Hepatocyte (in vitro differentiated cells): ENCODE results near the gene SGCD. TPM values are rescaled to one million over a fixed set of nuclear protein-coding genes. Genes with fewer than 3 reads are reported as not detected.

ENCODE experiments used
- DNase-seq: peaks from one replicate; pipeline ENCODE4 v3.0.0-alpha.2; 2016; ENCODE audit warnings: low spot score
- H2AFZ ChIP-seq: fragments of 200-600 bp; sonication (generic); 2 replicates; pipeline ENCODE4 v1.6.0; 2016; ENCODE audit warnings: antibody characterized with exemption, mild to moderate bottlenecking
- H3K27ac ChIP-seq: fragments of 200-600 bp; sonication (generic); 2 replicates; pipeline ENCODE4 v1.5.1; 2016; ENCODE audit warnings: mild to moderate bottlenecking
- H3K27me3 ChIP-seq: fragments of 200-600 bp; sonication (generic); 2 replicates; pipeline ENCODE4 v1.6.1; 2016
- H3K36me3 ChIP-seq: fragments of 200-600 bp; sonication (generic); replicated peaks from 2 replicates; pipeline ENCODE4 v1.5.1; 2016; ENCODE audit warnings: low read depth; ENCODE audit not compliant: insufficient read depth
- H3K4me1 ChIP-seq: fragments of 200-600 bp; sonication (generic); 2 replicates; pipeline ENCODE4 v1.5.1; 2016; ENCODE audit warnings: mild to moderate bottlenecking, moderate library complexity; ENCODE audit not compliant: insufficient read depth
- H3K4me2 ChIP-seq: fragments of 200-600 bp; sonication (generic); 2 replicates; pipeline ENCODE4 v1.6.0; 2016
- H3K4me3 ChIP-seq: fragments of 200-600 bp; sonication (generic); 2 replicates; pipeline ENCODE4 v1.5.1; 2016; ENCODE audit warnings: mild to moderate bottlenecking
- H3K79me2 ChIP-seq: fragments of 200-600 bp; sonication (generic); 2 replicates; pipeline ENCODE4 v1.6.0; 2017; ENCODE audit warnings: mild to moderate bottlenecking
- H3K9me2 ChIP-seq: fragments of 200-600 bp; sonication (generic); replicated peaks from 2 replicates; pipeline ENCODE4 v1.6.0; 2017; ENCODE audit warnings: mild to moderate bottlenecking; ENCODE audit not compliant: insufficient read depth
- H3K9me3 ChIP-seq: fragments of 200-600 bp; sonication (generic); 2 replicates; pipeline ENCODE4 v1.5.1; 2016; ENCODE audit warnings: low read depth, mild to moderate bottlenecking
- H4K20me1 ChIP-seq: fragments of 200-600 bp; sonication (generic); 2 replicates; pipeline ENCODE4 v1.6.0; 2016; ENCODE audit warnings: mild to moderate bottlenecking; ENCODE audit not compliant: insufficient read depth, poor library complexity, severe bottlenecking
- EZH2 ChIP-seq: fragments of 200-600 bp; sonication (generic); IDR thresholded peaks from 2 replicates; pipeline ENCODE4 v1.6.1; 2016; ENCODE audit warnings: antibody characterized with exemption, mild to moderate bottlenecking, borderline replicate concordance
- EZH2phosphoT487 ChIP-seq: fragments of 200-600 bp; sonication (generic); IDR thresholded peaks from one replicate; pipeline ENCODE4 v1.6.1; 2018; ENCODE audit warnings: antibody characterized with exemption, mild to moderate bottlenecking, low read depth, moderate library complexity; ENCODE audit not compliant: unreplicated experiment, severe bottlenecking
- WGBS: methylation state at CpG from one replicate; pipeline ENCODE4 v1.1.6; 2016; ENCODE audit warnings: low lambda C conversion rate; ENCODE audit errors: missing lambda C conversion rate; 5-methylcytosine and 5-hydroxymethylcytosine counted together
- polyA plus RNA-seq: library from polyadenylated mRNA; unstranded; fragments of >200 nt; fragmentation: Nextera tagmentation; extraction: Ambion mirVana; gene quantifications from 2 replicates; pipeline ENCODE4 v1.2.1, GENCODE V29; 2016
- total RNA-seq: library from RNA; depleted of rRNA; stranded (reverse); fragments of >200 nt; gene quantifications from 2 replicates; pipeline ENCODE4 v1.2.3, GENCODE V29; 2014
- TF ChIP-seq, protein P1 (sequence below): fragments of 200-600 bp; sonication (generic); IDR thresholded peaks from 2 replicates; pipeline ENCODE4 v1.5.1; 2016; ENCODE audit warnings: antibody characterized with exemption, mild to moderate bottlenecking; ENCODE audit not compliant: poor library complexity

The SGCD gene
- total and polyA plus RNA-seq, 2 experiments from 2014 or later: 3.8 to 8.8 TPM

DNA sequence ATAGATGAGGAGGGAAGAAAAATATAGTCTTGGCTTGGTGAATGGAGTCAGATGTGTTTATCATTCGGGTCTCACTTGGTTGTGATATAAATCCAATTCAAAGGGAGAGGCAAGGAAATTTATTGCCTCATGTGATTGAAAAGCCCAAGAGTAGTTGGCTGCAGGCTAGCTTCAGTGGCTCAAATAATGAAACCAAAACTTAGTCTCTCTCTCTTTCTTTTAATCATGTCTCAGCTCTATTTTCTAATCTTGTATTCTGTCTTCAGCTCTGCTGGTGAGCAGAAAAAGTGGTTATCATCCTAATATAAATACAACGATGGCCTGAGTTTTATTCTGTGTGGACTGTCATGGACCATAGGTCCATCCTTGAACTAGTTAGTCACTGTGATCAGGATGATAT lies 288.9 kb downstream of the SGCD start:
- no peak overlapping the region for H3K27ac ChIP-seq
- no peak overlapping the region for H3K4me2 ChIP-seq
- no peaks in the 10 kb centered on the region for H3K27me3 ChIP-seq
- no peak for DNase-seq
- peaks cover 8% of the 10 kb centered on the region for H3K9me3 ChIP-seq
- H3K4me3 ChIP-seq: no peak overlapping the region
- 85% methylated on average over 2 of the region's 2 CpGs for WGBS
- TF ChIP-seq, protein P1, sequence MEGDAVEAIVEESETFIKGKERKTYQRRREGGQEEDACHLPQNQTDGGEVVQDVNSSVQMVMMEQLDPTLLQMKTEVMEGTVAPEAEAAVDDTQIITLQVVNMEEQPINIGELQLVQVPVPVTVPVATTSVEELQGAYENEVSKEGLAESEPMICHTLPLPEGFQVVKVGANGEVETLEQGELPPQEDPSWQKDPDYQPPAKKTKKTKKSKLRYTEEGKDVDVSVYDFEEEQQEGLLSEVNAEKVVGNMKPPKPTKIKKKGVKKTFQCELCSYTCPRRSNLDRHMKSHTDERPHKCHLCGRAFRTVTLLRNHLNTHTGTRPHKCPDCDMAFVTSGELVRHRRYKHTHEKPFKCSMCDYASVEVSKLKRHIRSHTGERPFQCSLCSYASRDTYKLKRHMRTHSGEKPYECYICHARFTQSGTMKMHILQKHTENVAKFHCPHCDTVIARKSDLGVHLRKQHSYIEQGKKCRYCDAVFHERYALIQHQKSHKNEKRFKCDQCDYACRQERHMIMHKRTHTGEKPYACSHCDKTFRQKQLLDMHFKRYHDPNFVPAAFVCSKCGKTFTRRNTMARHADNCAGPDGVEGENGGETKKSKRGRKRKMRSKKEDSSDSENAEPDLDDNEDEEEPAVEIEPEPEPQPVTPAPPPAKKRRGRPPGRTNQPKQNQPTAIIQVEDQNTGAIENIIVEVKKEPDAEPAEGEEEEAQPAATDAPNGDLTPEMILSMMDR: no peak
- TF ChIP-seq EZH2 (no peak), EZH2phosphoT487 (no peak)
- no peaks in the 10 kb centered on the region for H3K4me1 ChIP-seq
- no peaks in the 10 kb centered on the region for H3K9me2 ChIP-seq
- H4K20me1 ChIP-seq: no peaks in the 10 kb centered on the region
- no peak overlapping the region for H2AFZ ChIP-seq
- H3K79me2 ChIP-seq: no peaks in the 10 kb centered on the region
- no peaks in the 10 kb centered on the region for H3K36me3 ChIP-seq

DNA sequence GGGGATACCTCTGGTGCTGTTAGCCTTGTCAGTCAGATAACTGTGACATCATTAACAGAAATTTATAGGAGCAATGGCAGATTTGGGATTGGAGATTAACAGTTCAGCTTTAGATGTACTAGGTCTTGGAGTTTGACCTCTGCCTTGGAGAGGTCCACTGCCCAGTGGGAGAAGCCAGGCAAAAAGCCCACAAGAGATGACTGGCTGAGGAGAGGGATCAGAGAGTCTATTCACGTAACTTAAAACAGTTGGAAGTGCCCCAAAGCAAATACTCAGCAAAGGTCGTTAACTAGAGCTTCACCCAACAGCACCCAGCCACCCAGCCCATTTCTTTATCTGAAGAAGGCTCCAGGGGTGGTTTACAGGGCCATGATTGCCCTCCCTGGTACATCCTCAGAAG lies 290.5 kb downstream of the SGCD start:
- DNase-seq: no peak
- Histone ChIP-seq H3K4me2 (no peak overlapping the region), H3K36me3 (no peaks in the 10 kb centered on the region)

DNA sequence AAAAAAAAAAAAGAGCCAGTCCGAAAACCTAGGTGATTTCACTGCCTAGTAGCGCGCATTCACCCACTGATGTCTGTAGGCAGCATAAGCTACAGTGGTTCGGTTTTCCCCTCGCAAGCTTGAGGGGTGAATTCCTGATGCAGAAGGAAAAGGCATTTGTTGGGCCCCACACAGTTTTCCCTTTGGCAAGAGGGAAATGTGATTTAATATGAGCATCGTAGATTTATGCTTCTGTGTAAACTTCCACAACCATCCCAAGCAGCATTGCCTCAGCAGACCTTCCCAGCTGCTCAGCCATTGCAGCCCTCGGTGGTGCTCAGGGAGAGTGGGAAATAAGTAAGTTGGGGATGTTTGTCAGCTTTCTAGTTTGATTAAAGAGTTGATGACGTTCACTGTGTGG lies 291.6 kb downstream of the SGCD start:
- 94% methylated on average over 8 of the region's 8 CpGs for WGBS

More for the DNA sequence above, 290.5 kb downstream of the SGCD start:
- Histone ChIP-seq H3K79me2 (no peaks in the 10 kb centered on the region), H2AFZ (no peak overlapping the region), H3K4me1 (no peaks in the 10 kb centered on the region), H3K4me3 (no peak overlapping the region), H4K20me1 (no peaks in the 10 kb centered on the region), H3K27me3 (no peaks in the 10 kb centered on the region), H3K27ac (no peak overlapping the region), H3K9me3 (no peaks in the 10 kb centered on the region), H3K9me2 (no peaks in the 10 kb centered on the region)
- TF ChIP-seq EZH2 (no peak), EZH2phosphoT487 (no peak)
- TF ChIP-seq, protein P1: no peak
- 84% methylated on average over 2 of the region's 2 CpGs for WGBS

More for the DNA sequence above, 291.6 kb downstream of the SGCD start:
- no peak overlapping the region for H3K27ac ChIP-seq
- H3K4me3 ChIP-seq: no peak overlapping the region
- no peaks in the 10 kb centered on the region for H3K9me3 ChIP-seq
- DNase-seq: no peak
- no peak overlapping the region for H2AFZ ChIP-seq
- H3K4me2 ChIP-seq: no peak overlapping the region
- H4K20me1 ChIP-seq: no peaks in the 10 kb centered on the region
- no peaks in the 10 kb centered on the region for H3K9me2 ChIP-seq
- TF ChIP-seq EZH2 (no peak), EZH2phosphoT487 (no peak)
- TF ChIP-seq, protein P1: no peak
- no peaks in the 10 kb centered on the region for H3K4me1 ChIP-seq
- no peaks in the 10 kb centered on the region for H3K36me3 ChIP-seq
- no peaks in the 10 kb centered on the region for H3K79me2 ChIP-seq
- H3K27me3 ChIP-seq: no peaks in the 10 kb centered on the region
